ENCODE measurements around the gene ARHGAP1.

Gene ARHGAP1

GRCh38 chr11:46693597-46694012 is 6.8 kb downstream of the ARHGAP1 start:
- no peak for ATAC-seq
- no peak for DNase-seq

GRCh38 chr11:46692450-46692849 is 8.0 kb downstream of the ARHGAP1 start:
- ATAC-seq = no peak
- DNase-seq = no peak

- ATAC-seq = no peak
- no peak for DNase-seq
These were observed 9.7 kb downstream of the ARHGAP1 start for GRCh38 chr11:46690702-46691101.

- DNase-seq (no peak), ATAC-seq (no peak)
These were observed 13.3 kb downstream of the ARHGAP1 start for GRCh38 chr11:46686886-46687795.

- ATAC-seq (no peak), DNase-seq (no peak)
These were observed 16.1 kb downstream of the ARHGAP1 start for GRCh38 chr11:46684367-46684766.

- ATAC-seq (no peak), DNase-seq (no peak)
These were observed 17.4 kb downstream of the ARHGAP1 start for GRCh38 chr11:46682773-46683752.

GRCh38 chr11:46681814-46682213 is 18.6 kb downstream of the ARHGAP1 start:
- no peak for ATAC-seq
- no peak for DNase-seq

- ATAC-seq (no peak), DNase-seq (no peak)
These were observed 19.6 kb downstream of the ARHGAP1 start for GRCh38 chr11:46680815-46681214.

- no peak for ATAC-seq
These were observed 20.2 kb downstream of the ARHGAP1 start for GRCh38 chr11:46680164-46680760.

GRCh38 chr11:46679241-46680163 is 20.9 kb downstream of the ARHGAP1 start:
- DNase-seq (no peak), ATAC-seq (no peak)

More at GRCh38 chr11:46680164-46680760, 20.2 kb downstream of the ARHGAP1 start:
- no peak for DNase-seq

GRCh38 chr11:46678741-46679130 is 21.7 kb downstream of the ARHGAP1 start:
- no peak for ATAC-seq
- no peak for DNase-seq

- no peak for DNase-seq
- ATAC-seq = no peak
These were observed 22.3 kb downstream of the ARHGAP1 start for GRCh38 chr11:46677991-46678740.

- DNase-seq = no peak
- no peak for ATAC-seq
These were observed 23.2 kb downstream of the ARHGAP1 start for GRCh38 chr11:46677169-46677568.

GRCh38 chr11:46676436-46677158 is 23.8 kb downstream of the ARHGAP1 start:
- no peak for ATAC-seq
- no peak for DNase-seq

- no peak for ATAC-seq
- no peak for DNase-seq
These were observed 24.5 kb downstream of the ARHGAP1 start for GRCh38 chr11:46675949-46676348.

- ATAC-seq (no peak), DNase-seq (no peak)
These were observed 25.0 kb downstream of the ARHGAP1 start for GRCh38 chr11:46675288-46675851.

GRCh38 chr11:46674463-46675287 is 25.7 kb downstream of the ARHGAP1 start:
- ATAC-seq = no peak

GRCh38 chr11:46673713-46674462 is 26.5 kb downstream of the ARHGAP1 start:
- DNase-seq = no peak
- no peak for ATAC-seq

More at GRCh38 chr11:46674463-46675287, 25.7 kb downstream of the ARHGAP1 start:
- DNase-seq = no peak

Data from stimulated activated naive CD8-positive, alpha-beta T cell treated with anti-CD3 and anti-CD28 coated beads, Interleukin-15, Interleukin-2, amounts not matched to agents 100 U/mL and 50 U/mL, for 24 hours (primary cell).